Measurements from ENCODE around the gene NOVA2.

The NOVA2 gene

DNA sequence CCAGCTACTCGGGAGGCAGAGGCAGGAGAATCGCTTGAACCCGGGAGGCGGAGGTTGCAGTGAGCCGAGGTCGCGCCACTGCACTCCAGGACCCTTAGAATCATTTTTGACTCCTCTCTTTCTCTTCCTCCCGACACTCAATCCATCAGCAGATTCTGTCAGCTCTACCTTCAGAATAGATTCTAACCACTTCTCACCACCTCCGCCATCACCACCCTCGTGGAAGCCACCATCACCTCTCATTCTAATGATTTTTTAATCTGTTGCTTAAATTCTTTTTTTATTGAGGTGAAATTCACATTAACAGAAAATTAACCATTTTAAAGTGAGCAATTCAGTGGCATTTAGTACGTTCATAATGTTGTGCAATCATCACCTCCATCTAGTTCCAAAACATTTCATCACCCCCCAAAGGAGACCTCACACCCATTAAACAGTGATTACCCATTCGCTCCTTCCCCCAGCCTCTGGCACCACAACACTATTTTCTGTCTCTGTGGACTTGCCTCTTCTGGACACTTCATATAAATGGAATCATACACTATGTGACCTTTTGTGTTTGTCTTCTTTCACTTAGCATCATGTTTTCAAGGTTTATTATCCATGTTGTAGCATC lies 16.6 kb upstream of the NOVA2 start:
- TF ChIP-seq, protein P1, sequence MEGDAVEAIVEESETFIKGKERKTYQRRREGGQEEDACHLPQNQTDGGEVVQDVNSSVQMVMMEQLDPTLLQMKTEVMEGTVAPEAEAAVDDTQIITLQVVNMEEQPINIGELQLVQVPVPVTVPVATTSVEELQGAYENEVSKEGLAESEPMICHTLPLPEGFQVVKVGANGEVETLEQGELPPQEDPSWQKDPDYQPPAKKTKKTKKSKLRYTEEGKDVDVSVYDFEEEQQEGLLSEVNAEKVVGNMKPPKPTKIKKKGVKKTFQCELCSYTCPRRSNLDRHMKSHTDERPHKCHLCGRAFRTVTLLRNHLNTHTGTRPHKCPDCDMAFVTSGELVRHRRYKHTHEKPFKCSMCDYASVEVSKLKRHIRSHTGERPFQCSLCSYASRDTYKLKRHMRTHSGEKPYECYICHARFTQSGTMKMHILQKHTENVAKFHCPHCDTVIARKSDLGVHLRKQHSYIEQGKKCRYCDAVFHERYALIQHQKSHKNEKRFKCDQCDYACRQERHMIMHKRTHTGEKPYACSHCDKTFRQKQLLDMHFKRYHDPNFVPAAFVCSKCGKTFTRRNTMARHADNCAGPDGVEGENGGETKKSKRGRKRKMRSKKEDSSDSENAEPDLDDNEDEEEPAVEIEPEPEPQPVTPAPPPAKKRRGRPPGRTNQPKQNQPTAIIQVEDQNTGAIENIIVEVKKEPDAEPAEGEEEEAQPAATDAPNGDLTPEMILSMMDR (IDR thresholded peaks at IDR 0.05; ENCODE audit: insufficient read depth, missing control alignments), result no peak
- DNase-seq (ENCODE audit: insufficient read length, low spot score), result no peak
- FAIRE-seq, result no peak

DNA sequence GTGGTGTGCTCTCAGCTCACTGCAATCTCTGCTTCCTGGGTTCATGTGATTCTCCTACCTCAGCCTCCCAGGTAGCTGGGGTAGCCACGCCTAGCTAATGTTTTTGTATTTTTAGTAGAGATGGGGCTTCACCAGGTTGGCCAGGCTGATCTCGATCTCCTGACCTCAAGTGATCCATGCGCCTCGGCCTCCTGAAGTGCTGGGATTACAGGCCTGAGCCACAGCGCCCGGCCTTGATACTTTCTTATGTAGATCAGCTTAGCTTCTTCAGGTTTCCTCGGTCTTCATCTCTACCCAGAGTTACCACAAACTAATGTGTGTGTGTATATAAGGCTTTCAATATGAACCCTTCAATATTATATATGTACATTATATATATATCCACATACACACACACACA lies 11.7 kb upstream of the NOVA2 start:
- TF ChIP-seq, protein P1 (IDR thresholded peaks at IDR 0.05; ENCODE audit: insufficient read depth, missing control alignments), result no peak
- DNase-seq (ENCODE audit: insufficient read length, low spot score) (no peak), FAIRE-seq (no peak)

DNA sequence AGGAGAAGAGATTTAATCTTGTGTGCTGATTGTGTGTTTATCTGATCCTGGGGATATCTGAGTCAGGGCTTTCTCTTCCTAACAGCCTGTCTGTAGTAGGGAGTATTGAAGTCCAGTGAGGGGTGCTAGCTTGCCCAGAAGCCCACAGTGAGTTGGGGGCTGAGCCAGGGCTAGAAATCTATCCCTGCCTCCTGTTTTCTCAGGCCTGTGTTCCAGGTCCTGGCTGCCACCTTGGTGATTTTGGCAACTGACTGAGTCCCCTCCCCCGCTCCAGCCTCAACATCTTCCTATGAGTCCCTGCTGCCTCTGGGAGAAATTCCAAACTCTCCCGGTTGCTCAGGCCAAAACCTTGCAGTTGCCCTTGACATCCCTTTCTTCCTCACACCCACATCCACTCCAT lies 7.7 kb upstream of the NOVA2 start:
- FAIRE-seq (no peak), DNase-seq (ENCODE audit: insufficient read length, low spot score) (no peak)
- TF ChIP-seq, protein P1 (IDR thresholded peaks at IDR 0.05; ENCODE audit: insufficient read depth, missing control alignments), result no peak

DNA sequence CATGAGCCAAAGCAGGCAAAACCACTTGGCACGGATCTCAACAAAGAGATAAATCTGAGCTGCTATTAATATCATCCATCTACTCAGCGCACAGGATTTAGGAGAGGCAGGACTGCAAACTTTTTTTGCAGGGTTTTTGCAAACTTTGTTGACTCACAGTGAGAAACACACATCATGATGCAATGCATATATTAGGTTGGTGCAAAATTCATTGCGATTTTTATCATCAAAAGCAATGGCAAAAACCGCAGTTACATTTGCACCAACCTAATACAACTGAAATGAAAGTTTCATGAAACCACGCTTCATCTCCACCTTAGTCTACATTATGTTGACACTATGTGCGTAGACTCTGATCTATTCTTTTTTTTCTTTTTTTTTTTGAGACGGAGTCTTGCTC lies 4.5 kb upstream of the NOVA2 start:
- FAIRE-seq (no peak), DNase-seq (ENCODE audit: insufficient read length, low spot score) (no peak)
- TF ChIP-seq, protein P1 (IDR thresholded peaks at IDR 0.05; ENCODE audit: insufficient read depth, missing control alignments), result no peak

DNA sequence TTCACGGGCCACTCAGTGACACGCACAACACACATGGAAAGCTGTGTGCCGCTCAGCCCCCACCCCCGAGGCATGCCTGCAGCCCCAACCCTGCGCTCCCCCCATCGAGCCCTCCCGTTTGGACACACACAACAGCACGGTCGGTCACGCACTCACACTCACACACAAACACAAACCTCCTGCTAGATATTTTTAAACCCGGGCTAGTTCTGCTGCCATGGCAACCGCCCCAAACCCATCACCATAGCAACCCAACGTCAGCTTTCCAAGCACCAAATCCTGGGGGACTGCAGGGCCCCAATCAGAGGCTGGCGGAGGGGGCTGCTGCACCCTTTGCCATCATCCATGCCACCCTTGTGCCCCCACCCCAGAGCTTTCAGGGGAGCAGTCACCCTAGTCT lies 2.5 kb upstream of the NOVA2 start:
- TF ChIP-seq, protein P1 (IDR thresholded peaks at IDR 0.05; ENCODE audit: insufficient read depth, missing control alignments), result no peak
- FAIRE-seq (no peak), DNase-seq (ENCODE audit: insufficient read length, low spot score) (no peak)

DNA sequence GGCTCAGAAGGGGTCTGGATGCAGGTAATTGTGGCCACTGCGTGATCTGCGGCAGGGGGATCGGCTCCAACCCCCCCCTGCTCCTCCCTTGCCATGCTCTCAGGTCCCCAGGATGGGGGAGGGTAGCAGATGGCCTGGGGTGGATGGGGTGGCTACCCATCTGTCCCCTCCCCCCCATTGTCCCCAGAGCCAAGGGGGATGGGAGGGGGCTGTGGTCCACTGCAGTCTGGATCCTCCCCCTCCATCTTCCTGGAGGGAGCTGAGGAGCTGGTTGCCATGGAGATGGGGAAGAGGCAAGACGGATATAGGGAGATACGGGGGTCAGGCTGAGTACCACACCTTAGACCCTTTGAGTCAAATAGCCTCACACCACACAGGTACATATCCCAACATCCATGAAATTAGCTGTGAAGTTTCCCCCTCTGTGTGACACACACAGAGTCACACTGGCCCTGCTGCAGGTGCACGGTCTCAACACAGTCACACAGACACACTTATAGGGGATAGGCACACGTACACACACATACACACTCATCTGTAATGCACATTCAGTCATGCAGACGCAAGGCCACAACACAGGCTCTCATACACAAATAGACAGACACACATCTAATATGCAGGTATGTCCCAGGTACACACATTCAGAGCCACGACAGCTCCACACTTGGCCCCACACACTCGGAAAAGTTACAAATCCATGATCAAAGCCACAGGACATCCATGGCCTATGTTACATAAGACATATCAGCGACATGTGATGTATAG lies 1.8 kb upstream of the NOVA2 start:
- DNase-seq (ENCODE audit: insufficient read length, low spot score) (no peak), FAIRE-seq (no peak)
- TF ChIP-seq, protein P1 (IDR thresholded peaks at IDR 0.05; ENCODE audit: insufficient read depth, missing control alignments), result no peak

DNA sequence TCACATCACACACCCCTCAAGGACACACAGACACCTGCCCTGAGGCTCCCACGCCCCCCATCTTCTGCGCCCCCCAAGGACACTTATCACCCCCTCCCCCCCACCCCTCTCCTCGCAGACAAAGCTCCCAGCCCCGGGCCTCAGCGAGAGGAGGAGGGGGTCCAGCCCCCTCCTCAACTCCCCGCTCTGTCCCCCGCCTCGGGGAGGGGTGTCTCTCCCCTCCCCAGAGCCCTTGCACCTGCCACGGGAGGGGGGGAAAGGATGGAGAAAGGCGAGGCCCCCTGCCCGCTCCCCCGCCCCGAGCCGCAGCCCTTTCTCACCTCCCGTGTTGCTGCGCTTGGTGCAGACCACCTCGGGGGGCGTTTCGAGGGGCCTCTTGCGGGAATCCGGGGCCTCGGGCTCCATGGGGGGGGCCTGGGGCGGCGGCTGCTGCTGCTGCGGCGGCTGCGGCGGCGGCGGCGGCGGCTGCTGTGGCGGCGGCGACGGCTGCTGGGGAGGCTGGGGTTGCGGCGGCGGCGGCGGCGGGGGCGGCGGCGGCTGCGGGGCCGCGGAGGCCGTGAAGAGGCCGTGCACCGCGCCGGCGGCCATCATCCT lies 621 bp downstream of the NOVA2 start:
- DNase-seq (ENCODE audit: insufficient read length, low spot score) (no peak), FAIRE-seq (no peak)
- TF ChIP-seq, protein P1 (IDR thresholded peaks at IDR 0.05; ENCODE audit: insufficient read depth, missing control alignments), result no peak

Data from D721Med (cell line).